Measurements from ENCODE around the gene GNG7. TPM values are rescaled to one million over a fixed set of nuclear protein-coding genes. Genes with fewer than 3 reads are reported as not detected.
A peak's percentile ranks its signal among the peaks of the same experiment; 100 is the strongest.
"Not testable (repeated sequence)": the region's sequence is repeated elsewhere in the genome, so short reads cannot be mapped to it uniquely, and the experiment has no call there.

The GNG7 gene
- total RNA-seq, 1 donor from 2014 or later: 7.7 TPM

DNA sequence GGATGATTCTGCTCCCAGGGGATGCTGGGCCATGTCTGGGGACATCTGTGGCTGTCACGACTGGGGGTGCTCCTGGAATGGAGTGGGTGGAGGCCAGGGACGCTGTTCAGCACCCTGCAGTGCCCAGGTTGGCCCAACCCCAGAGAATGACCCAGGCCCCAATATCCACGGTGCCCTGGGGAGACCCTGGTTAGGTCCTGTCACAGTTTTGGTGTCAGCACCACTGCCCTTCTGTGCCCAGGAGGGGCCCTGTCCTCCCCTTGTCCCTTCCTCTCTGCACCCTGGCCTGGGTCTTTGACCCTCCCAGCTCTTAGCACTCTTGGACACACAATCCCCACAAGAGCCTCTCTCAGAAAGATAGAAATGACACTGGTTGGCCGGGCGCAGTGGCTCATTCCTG is 141.3 kb downstream of the GNG7 start:
- H3K4me3 Mint-ChIP-seq (ENCODE audit: unreplicated experiment): no peak overlapping the region
- peaks cover 11% of the 10 kb centered on the region for H3K27me3 Mint-ChIP-seq (ENCODE audit: unreplicated experiment)
- no peak for DNase-seq (ENCODE audit: low spot score)
- TF ChIP-seq, protein P1, sequence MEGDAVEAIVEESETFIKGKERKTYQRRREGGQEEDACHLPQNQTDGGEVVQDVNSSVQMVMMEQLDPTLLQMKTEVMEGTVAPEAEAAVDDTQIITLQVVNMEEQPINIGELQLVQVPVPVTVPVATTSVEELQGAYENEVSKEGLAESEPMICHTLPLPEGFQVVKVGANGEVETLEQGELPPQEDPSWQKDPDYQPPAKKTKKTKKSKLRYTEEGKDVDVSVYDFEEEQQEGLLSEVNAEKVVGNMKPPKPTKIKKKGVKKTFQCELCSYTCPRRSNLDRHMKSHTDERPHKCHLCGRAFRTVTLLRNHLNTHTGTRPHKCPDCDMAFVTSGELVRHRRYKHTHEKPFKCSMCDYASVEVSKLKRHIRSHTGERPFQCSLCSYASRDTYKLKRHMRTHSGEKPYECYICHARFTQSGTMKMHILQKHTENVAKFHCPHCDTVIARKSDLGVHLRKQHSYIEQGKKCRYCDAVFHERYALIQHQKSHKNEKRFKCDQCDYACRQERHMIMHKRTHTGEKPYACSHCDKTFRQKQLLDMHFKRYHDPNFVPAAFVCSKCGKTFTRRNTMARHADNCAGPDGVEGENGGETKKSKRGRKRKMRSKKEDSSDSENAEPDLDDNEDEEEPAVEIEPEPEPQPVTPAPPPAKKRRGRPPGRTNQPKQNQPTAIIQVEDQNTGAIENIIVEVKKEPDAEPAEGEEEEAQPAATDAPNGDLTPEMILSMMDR (IDR thresholded peaks at IDR 0.05; ENCODE audit: unreplicated experiment): no peak
- no peak overlapping the region for H3K27ac Mint-ChIP-seq (ENCODE audit: unreplicated experiment)
- no peaks in the 10 kb centered on the region for H3K9me3 Mint-ChIP-seq (ENCODE audit: unreplicated experiment)
- H3K36me3 Mint-ChIP-seq (ENCODE audit: low read depth, unreplicated experiment): no peaks in the 10 kb centered on the region
- H3K4me1 Mint-ChIP-seq (ENCODE audit: unreplicated experiment): peaks cover 4% of the 10 kb centered on the region

DNA sequence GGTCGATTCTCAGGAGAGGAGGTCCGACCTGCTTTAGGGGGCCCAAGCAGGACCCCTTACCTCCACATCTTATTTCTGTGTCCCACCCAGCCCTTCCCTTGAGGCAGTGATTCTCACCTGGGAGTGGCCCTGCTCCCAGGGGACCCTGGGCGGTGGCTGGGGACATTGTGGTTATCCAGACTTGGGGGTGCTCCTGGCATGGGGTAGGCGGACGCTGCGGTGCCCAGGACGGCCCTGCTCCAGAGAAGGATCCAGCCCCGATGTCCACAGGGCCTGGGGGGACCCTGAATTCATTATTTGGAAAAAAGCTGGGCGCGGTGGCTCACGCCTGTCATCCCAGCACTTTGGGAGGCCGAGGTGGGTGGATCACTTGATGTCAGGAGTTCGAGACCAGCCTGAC is 142.1 kb downstream of the GNG7 start:
- Mint-ChIP-seq H3K27ac (ENCODE audit: unreplicated experiment) (no peak overlapping the region), H3K4me1 (ENCODE audit: unreplicated experiment) (peaks cover 6% of the 10 kb centered on the region)

DNA sequence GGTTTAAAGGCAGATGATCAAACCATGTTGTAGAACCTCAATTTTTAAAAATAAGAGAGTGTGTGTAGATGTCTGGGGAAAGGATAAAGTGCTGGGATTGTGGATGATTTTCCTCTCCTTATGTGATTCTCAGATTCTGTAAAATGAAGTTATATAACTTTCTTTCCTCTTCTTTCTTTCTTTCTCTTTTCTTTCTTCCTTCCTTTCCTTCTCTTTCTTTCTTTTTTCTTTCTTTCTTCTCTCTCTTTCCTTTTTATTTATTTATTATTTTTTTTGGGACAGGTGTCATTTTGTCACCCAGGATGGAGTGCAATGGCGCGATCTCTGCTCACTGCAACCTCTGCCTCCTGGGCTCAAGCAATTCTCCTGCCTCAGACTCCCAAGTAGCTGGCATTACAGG is 144.0 kb downstream of the GNG7 start:
- H3K9me3 Mint-ChIP-seq (ENCODE audit: unreplicated experiment): no peaks in the 10 kb centered on the region
- TF ChIP-seq, protein P1 (IDR thresholded peaks at IDR 0.05; ENCODE audit: unreplicated experiment): no peak
- DNase-seq (ENCODE audit: low spot score): no peak
- no peak overlapping the region for H3K27ac Mint-ChIP-seq (ENCODE audit: unreplicated experiment)
- H3K4me1 Mint-ChIP-seq (ENCODE audit: unreplicated experiment): peaks cover 13% of the 10 kb centered on the region
- H3K27me3 Mint-ChIP-seq (ENCODE audit: unreplicated experiment): peaks cover 9% of the 10 kb centered on the region
- H3K36me3 Mint-ChIP-seq (ENCODE audit: low read depth, unreplicated experiment): no peaks in the 10 kb centered on the region
- no peak overlapping the region for H3K4me3 Mint-ChIP-seq (ENCODE audit: unreplicated experiment)

More for the DNA sequence above, 142.1 kb downstream of the GNG7 start:
- Mint-ChIP-seq H3K27me3 (ENCODE audit: unreplicated experiment) (peaks cover 11% of the 10 kb centered on the region), H3K36me3 (ENCODE audit: low read depth, unreplicated experiment) (no peaks in the 10 kb centered on the region), H3K4me3 (ENCODE audit: unreplicated experiment) (no peak overlapping the region), H3K9me3 (ENCODE audit: unreplicated experiment) (no peaks in the 10 kb centered on the region)
- no peak for DNase-seq (ENCODE audit: low spot score)
- TF ChIP-seq, protein P1 (IDR thresholded peaks at IDR 0.05; ENCODE audit: unreplicated experiment): no peak

DNA sequence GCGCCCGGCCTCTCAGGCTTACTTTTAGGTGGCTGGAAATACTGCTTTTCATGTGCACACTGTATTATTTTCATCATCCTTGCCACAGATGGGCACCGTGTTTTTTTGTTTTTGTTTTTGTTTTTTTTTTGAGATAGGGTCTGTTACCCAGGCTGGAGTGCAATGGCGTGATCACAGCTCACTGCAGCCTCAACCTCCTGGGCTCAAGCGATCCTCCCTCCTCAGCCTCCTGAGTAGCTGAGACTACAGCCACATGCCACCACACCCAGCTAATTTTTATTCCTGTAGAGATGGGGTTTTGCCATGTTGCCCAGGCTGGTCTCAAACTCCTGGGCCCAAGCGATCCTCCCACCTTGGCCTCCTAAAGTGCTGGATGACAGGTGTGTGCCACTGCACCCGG is 144.4 kb downstream of the GNG7 start:
- not testable (repeated sequence) for H3K4me3 Mint-ChIP-seq (ENCODE audit: unreplicated experiment); H3K27me3 Mint-ChIP-seq (ENCODE audit: unreplicated experiment); H3K27ac Mint-ChIP-seq (ENCODE audit: unreplicated experiment); H3K36me3 Mint-ChIP-seq (ENCODE audit: low read depth, unreplicated experiment); DNase-seq (ENCODE audit: low spot score); H3K9me3 Mint-ChIP-seq (ENCODE audit: unreplicated experiment)
- peaks cover 13% of the 10 kb centered on the region for H3K4me1 Mint-ChIP-seq (ENCODE audit: unreplicated experiment)

DNA sequence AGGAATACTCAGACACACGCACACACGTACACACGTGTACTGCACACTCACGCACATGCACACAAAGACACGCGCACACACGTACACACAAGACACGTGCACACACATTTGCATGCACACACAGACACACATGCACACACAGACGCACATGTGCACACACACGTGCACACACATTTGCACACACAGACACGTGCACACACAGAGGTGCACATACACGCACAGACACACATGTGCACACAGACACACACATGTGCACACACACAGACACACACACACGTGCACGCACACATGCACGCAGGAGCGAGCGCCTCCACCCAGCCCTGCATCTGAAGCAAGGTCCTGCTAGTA is 145.4 kb downstream of the GNG7 start:
- no peak for DNase-seq (ENCODE audit: low spot score)
- Mint-ChIP-seq H3K36me3 (ENCODE audit: low read depth, unreplicated experiment) (no peaks in the 10 kb centered on the region), H3K9me3 (ENCODE audit: unreplicated experiment) (no peaks in the 10 kb centered on the region), H3K27me3 (ENCODE audit: unreplicated experiment) (peaks cover 6% of the 10 kb centered on the region), H3K4me3 (ENCODE audit: unreplicated experiment) (peak overlapping the region; percentile 12), H3K27ac (ENCODE audit: unreplicated experiment) (peak overlapping the region; percentile 75), H3K4me1 (ENCODE audit: unreplicated experiment) (peaks cover 18% of the 10 kb centered on the region)
- TF ChIP-seq, protein P1 (IDR thresholded peaks at IDR 0.05; ENCODE audit: unreplicated experiment): no peak

Data from endothelial cell (in vitro differentiated cells).